T-helper 2 cell treated with Interferon-gamma antibody and Interleukin-4, amounts not matched to agents 100 ng/mL and 5 ng/mL, for 36 hours (primary cell): ENCODE results near the gene MASP1. TPM values are rescaled to one million over a fixed set of nuclear protein-coding genes. Genes with fewer than 3 reads are reported as not detected.

ENCODE experiments used
- intact Hi-C: fragments of 100-400 bp; cut with micrococcal nuclease; formaldehyde crosslinking; loops from one replicate; pipeline ENCODE4 v1.15.1; 2023
- total RNA-seq: library from RNA; stranded (reverse); gene quantifications from 2 replicates; pipeline ENCODE4 v1.2.3, GENCODE V29; 2022

Gene MASP1
- total RNA-seq, 1 donor from 2014 or later, result not detected

DNA sequence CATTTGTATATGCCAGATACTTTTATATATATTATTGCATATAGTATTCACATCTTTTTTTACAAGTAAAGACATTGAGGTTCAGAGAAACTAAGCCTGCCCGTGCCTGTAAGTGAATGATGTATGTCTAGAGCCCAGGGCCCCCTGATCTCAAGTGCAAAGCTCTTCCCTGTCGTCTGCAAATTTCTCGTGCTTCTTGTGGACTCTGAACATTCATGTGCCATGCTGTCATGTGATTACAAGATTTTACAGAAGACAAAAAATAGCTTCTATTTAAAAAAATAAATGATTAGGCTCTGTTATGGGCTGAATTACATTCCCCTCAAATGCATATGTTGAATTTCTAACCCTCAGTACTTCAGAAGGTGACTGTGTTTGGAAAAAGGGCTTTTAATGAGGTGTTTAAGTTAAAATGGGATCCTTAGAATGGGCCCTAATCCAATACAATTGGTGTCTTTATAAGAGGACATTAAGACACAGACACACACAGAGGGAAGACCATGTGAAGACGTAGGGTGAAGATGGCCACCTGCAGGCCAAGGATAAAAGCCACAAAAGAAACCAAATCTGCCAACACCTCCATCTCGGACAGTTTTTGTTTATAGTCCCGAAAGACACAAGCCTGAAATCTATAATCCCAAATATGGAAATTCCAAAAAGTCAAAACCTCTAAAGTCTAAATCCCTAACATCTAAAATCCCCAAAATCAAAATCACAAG is 3.9 kb upstream of the MASP1 start:
- intact Hi-C loops, result no loop called here

DNA sequence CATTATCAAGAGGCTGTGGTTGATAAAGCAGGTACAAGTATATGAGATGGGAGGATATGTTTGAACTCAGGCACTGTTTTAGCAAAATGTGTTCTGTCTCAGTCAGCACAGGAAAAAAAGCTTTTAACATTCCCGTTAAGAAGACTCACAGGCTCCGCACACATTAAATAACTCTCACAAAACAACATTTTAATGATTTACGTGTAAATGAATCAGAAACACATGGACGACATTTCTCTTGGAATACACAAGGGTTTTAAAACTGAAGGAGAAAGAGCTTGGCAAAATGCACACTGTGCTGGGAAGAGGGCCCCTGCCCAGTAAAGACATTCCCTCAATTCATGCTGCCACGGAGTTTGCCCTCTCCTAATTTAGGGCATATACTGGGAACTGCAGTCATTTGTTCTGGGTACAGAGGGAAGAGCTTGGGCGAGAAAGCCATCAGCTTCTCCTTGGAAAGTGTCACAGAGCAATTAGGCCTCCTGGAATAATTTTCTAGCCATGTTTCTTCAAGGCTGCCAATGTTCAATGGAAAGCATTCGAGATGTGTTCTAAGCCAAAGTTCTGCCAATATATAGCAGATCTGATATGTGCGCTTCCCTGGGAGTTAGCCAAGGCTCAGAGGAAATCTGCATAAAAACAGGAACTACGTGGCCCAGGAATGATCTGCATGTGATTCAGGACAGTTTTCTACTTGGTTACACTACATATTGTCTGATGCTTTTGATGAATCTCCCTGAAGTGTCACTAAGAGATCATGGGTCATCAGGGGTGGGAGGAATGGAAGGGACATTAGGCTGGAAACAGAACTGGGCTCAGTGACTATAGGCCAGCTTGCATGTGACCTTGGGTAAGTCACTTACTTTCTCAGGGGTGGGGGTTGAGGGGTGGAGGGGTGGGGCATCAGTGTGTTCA is 2.2 kb upstream of the MASP1 start:
- intact Hi-C loops, result no loop called here

DNA sequence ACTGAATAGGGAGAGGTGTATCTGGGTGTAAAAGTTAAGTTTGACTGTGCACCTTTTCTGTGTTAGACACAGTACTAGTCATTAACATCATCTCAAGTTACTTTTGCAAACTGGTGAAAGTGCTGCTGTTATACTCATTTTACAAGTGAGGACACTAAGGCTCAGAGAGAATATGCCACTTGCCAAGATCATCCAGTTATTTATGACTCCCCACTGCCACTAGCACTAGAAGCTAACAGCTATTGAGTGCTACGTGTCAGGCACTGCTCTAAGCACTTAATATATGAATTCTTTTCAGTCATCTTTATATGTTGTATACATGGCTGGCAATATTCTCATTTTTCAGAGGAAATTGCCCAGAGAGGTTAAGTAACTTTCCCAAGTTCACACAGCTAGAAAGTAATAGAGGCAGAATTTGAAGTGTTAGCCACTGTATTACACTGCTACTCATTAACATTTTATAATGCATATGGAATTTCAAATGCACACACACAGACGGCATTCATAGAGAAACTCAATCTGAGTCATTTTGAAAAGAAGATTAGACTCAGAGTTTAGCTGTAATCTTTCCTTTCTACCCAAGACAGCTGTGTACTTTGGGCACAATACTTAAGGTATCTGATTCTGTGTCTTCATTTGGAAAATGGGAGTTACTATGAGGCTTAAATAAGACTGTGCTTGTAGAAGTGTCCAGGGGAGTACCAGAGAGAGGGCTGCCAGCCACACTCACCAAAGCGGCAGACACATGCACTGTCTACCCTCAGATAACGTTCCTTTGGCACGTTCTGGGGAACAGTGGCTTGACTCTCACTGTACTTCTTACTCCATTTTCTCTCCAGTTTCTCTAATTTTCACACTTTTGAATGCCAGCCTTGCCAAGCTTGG is 1.3 kb upstream of the MASP1 start:
- intact Hi-C loops, result no loop called here

DNA sequence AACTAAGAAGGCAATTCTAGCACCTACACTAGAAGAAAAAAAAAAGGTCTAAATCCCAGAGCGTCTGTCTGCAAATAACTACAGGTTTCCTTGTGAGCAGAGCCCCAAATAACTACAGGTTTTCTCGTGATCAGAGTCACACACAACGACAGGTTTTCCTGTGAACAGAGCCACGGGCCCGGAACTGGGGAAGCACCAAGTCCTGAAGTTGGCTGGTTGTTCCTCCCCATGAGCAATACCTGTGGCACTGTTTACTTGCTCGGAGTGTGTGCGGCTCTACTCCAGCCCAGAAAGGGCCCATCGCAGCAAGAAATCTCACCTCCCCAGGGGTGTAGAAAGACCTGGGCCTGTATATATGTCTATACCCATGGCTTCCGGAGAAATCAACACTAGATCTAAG is 644 bp upstream of the MASP1 start:
- intact Hi-C loops, result no loop called here

DNA sequence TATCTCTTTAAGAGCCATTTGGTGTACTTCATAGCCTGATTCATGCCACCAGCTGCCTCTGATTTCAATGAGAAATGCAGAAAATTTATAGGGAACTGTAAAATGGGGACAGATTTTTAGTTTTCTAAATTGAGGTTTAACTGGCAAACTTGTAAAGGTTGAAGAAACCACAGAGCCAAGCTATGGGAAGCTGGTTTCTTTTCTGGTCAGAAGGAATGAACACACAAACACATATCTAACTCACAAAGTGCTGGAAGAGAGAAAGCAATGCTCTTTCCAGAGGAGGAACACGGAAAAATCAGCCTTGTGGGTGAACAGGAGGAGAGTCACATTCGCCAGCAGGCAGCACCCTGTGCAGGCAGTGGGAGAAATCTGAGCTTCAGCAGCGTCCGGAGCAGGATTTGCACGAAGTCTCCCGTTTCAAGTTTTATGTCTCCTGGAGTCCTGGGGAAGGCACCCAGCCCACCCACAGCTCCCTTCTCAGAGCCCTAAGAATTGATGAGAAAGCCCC is 481 bp downstream of the MASP1 start:
- intact Hi-C loops, result no loop called here

DNA sequence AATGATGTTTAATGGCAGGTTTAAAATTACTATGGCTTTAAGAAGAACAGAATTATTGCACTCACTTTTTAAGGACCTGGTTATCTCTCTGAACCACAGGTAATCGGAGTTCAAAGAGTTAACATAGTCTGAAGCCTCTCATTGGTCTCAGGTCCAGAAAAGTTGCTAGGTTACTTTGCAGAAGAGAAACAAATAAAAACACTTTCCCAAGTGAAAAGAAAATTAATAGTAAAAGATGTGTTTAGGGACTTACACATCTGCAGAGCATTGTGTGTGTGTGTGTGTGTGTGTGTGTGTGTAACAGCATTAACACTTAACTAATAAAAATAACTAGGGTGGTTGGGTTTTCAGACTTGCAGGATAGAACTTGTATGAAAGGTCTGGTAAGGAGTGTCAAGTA is 1.0 kb downstream of the MASP1 start:
- intact Hi-C loops, result no loop called here

DNA sequence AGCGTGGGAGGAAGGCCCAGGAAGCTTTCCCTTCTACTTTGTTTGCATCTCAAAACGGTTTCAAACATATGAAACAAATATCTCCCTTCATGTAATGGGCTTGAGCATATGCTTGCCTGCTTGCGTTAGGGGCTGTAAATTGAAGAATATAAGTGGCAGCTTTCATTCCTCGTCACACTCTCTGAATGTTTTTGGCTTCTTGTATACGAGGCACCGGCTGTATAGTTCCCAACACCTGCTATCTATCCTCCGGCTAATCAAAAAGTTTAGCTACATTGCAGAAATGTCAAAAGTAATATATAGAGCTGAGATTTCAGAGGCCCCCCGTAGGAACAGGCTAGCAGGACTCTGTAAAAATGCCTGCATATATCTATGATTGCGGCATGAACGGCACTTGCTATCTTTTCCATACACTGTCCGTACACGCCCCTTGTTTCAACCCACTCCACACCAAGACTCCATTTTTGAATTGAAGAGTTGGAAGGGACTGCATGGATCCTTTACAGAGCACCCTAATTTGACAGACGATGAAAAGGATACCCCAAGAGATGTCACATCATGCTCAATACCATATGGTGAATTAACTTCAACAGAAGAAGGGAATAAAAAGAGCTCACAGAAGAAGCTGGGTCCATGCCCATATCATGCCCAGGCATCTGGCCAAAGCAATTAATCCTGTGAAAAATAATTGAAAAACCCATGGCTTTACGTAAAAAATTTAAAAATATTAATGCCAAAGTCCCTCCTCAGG is 2.5 kb downstream of the MASP1 start:
- intact Hi-C loops, result no loop called here

DNA sequence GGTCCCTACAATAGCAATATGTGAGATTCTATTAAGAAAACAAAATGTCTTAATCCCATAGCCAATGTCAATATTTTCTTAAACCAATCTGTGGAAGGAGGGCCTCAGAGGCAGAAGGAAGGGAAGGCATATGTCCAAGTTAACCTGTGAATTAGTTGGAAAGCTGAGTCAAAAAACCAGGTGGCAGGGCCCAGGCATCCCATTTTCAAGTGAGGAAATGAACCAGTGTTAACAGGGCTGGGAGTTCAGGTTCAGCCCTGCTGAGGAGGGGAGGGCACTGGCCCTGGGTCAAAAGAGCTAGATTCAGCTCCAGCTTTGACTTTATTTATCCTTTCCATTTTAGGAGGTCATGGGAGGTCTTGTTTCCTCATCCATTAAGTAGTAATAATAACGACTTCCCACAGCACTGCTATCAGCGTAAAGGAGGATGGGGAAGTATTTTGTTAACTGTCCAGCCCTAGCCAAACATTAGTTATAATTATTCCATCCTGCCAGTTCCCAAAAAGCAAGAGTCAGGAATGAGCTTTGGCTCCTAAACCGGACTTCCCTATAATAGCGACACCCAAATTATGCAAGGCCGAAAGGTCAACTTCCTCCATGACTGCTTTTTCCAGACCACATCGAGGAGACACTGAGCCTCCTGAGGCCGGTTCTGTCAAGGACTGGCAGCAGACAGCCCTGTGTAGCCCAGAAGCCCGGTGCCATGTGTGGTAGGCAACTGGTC is 3.2 kb downstream of the MASP1 start:
- intact Hi-C loops, result no loop called here

DNA sequence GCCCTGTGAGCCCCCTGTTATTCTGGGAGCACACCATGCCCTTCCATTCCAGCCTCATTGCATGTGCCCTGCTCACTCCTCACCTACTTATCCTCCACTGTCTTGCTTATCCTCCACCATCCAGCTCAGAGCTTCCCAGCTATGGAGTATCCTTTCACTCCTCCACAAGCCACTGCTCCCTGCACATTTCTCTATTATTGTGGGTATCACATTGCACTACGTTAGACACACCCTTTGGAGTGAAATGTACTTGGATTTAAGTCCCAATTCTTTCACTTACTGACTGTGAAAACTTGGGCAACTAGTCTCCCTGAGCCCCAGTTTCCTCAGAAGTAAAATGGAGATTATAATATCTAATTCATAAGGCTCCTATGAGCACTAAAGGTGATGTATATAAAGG is 4.3 kb downstream of the MASP1 start:
- intact Hi-C loops, result no loop called here

DNA sequence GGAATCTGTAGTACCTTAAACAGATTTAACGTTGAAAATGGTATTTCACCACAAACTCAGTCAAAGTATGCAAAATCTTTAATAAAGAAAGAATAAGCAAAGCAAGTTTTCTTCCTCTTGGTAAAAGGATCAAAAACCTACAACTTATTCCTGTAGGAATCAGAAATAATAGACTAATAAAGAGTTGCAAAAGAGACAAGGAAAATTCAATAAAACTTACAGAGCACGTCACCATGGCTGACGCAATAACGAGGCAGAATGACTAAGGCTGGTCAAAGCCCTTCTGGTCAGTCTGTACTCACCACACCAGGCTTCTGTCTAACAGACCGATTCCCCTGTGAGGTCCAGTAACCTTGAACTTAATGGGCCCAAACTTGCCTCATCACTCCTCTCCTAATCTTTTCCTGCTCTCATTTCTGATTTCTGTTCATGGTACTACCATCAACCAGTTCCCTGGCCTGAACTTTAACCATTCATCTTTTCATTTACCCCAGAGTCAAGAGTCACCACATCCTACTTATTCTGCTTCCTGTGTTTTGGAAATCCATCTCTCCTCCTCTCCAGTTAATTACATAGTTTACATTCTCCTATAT is 5.0 kb downstream of the MASP1 start:
- intact Hi-C loops, result no loop called here

DNA sequence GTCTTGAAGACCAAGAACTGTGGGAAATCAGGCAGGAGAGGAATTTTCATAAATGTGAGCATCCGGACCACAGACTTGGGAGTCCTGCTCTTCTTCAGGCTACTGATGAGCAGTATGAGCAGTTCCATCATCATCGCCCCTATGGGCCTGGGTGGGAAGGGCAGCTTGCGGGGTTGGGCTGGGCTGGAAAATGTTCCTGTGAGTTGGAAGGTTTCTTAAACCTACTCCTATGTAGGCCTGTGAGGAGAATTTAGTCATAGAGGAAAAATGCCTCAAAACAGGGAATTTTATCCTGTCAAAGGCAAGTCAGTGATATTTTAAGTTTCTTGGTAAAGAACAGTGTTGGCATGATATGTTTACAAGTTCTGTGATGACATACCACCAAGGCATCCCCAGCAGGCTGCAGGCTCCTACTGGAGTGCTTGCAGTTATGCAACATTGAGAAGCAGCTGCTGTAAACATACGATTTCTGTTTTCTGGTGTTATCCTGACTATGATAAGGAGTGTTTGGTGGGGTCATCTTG is 10.3 kb downstream of the MASP1 start:
- intact Hi-C loops, result no loop called here

DNA sequence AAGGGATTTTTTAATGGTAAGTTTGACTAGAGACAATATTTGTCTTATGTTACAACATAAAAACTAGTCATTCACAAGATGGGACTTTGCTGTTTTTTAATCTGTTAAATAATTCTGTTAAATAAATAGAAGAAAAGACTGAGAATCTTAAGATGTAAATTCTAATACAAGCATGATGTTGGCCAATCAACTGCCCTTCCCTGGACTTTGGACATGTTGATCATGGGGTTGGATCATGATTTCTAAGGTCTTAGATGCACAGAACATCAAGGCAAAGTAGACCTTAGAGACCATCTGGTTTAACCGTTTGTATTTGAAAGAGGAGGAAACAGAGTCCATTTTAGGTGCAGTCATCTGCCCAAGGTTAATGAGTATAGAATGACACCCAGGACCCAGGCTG is 10.9 kb downstream of the MASP1 start:
- intact Hi-C loops, result no loop called here

DNA sequence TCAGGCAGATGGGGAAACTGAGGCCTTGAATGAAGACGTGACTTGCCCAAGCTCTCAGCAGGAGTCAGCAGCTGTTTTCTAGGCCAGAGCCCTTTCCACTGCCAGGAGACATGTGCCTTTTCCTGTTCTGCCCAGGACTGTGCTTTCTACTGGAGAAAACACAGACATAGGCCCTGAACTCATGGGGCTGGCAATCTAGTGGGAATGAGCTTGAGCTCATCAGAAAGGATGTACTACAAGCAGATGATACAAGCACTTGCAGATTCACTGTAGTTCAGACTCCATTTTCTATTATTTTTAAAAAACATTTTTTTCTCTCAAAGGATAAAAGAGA is 14.4 kb downstream of the MASP1 start:
- intact Hi-C loops, result no loop called here

DNA sequence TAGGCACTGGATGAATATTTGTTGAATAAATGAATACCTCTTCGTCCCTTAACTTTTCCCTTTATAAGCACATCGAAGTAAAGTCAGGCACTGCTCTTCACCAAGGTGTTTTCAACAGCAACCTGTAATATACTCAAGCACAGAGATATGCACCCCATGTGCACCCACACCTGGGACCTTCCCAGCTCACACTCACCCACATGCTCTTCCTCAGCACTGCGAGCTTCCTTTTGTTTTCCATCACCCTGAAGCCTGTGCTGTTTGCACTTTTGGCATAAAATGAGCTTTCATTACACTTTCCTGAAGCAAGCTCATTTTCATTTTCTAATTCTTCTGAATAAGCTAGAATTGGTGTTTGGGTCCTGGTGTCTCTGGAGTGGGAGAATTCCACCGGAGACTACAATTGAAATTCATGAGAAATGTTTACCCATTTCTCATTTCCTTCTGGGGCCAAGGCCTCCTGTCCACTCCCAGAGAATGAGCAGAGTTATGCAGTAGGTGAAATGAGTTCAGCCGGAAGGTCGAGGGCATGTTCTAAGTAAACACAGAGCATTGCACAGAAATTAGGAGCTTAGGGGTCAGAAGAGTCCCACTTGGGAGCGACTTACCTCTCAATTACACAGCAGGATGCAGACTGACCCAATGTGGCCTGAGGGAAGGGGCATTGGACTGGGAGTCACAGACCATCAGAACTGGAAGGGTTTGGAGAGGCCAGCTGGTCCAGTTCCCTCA is 15.0 kb downstream of the MASP1 start:
- intact Hi-C loops, result no loop called here

DNA sequence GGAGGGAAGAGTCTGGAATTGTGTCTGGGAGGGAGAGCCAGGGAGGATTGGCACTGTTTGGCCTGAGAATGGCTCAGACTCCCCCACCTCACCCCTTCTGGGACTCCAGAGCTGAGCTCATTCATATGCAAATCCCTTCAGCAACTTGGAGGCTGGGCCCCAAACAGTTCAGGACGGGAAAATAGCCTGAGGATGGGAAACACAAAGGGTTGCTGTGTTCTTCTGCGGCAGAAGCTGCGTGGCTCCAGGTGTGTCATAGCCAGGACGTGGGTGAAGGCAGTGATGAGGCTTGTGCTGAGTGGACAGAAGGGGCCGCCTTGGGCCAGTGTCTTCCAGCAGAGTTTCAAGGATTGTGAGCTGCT is 16.6 kb downstream of the MASP1 start:
- intact Hi-C loops, result no loop called here

DNA sequence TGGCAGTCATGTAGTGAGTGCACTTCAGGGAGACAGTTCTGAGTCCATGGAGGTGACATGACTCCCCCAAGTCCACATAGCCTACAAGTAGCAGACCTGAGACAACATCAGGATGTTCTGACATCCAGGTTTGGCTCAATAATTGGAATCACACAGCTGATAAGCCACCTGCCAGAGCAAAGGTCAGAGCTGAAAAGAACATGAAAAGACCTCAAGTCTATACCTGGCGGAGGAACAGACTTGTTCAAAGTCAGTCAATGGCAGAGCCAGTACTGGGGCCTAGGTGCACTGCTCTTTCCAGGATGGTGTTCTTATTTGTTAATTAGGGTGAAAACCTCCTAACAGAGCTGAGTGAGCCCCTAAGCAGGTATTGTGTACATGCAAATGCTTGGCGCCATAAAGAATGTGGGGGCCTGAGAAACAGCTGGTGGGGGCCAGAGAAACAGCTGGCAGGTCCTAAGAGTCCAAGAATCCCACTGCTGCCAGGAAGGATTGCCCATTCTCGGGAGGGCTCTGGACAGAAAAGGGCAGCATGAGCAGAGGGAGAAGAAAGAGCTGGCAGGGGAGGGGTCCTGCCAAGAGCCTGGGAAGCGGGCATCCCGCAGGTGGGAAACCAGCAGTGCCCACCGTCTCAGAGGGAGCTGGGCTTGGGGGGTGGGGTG is 17.1 kb downstream of the MASP1 start:
- intact Hi-C loops, result no loop called here

DNA sequence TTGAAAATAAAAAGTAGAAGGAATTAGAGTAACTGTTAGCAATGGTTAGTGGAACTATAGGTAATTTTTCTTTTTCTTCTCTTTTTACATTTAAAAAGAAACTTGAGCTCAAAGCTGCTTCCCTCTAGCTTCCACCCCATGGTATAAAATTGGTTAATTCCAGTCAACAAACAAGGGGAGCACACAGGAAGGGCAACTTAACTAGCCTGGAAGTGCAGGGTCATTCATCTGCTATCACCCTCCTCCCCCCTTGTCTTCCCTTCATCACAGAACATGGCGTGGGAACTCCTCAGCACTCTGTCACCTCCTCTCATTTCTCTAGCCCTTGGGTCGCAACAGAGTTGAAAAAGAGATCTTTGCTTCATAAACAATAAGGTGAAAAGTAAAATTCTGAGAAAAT is 20.0 kb downstream of the MASP1 start:
- intact Hi-C loops, result no loop called here

DNA sequence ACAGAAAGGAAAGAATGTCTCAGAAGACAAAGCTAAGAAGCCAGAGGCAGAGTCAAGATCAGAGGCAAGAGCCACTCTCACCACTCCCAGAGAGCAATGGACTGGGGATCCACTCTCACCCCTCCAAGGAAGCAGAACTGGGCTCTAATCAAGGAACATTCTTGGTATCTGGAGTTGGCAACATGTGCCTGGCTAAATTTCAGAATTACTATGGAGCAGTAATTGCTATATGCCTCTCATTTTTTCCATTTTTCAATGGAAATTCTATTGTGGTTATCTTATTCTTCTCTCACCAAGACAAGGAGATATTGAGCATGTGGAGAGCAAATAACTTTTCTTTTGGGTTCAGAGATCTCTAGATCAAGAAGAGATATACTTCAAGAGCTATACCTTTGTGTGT is 22.1 kb downstream of the MASP1 start:
- intact Hi-C loops, result no loop called here

DNA sequence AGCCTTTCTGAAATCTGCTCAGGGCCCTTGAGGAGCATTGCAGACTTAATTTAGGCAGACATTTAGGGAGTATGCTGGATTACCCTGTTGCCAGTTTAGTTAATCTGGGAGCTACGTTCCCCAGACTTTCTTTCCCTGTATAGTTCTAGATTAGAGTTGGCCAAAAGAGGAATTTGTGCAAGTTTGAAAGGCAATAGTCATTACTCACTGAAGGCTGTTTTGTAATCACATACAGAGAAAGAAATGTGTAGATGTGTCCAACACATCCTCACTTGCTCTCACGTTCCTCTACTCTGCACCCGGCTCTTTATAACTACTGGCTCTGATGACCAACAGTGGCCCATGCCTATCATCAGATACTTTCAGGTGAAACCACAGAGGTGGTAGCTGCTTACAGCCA is 24.2 kb downstream of the MASP1 start:
- intact Hi-C loops, result no loop called here
